NCI-H1436 (cell line): ENCODE data around the gene TCFL5.
"Not testable (repeated sequence)": the region's sequence is repeated elsewhere in the genome, so short reads cannot be mapped to it uniquely, and the experiment has no call there.

ENCODE experiments used
- DNase-seq: peaks from one replicate; lab custom pipeline; 2025; lab: John Stamatoyannopoulos, UW

The TCFL5 gene

GRCh38 chr20:62855120-62855519 is 6.5 kb downstream of the TCFL5 start:
- DNase-seq: no peak

- DNase-seq: no peak
Observed at GRCh38 chr20:62854121-62854520, 7.5 kb downstream of the TCFL5 start.

GRCh38 chr20:62853304-62853703 is 8.3 kb downstream of the TCFL5 start:
- not testable (repeated sequence) for DNase-seq

- no peak for DNase-seq
Observed at GRCh38 chr20:62852841-62853240, 8.8 kb downstream of the TCFL5 start.

GRCh38 chr20:62852196-62852595 is 9.4 kb downstream of the TCFL5 start:
- no peak for DNase-seq

GRCh38 chr20:62850333-62850974 is 11.2 kb downstream of the TCFL5 start:
- DNase-seq: no peak

- no peak for DNase-seq
Observed at GRCh38 chr20:62849431-62849830, 12.2 kb downstream of the TCFL5 start.

- not testable (repeated sequence) for DNase-seq
Observed at GRCh38 chr20:62848917-62849316, 12.7 kb downstream of the TCFL5 start.

- no peak for DNase-seq
Observed at GRCh38 chr20:62846166-62846890, 15.3 kb downstream of the TCFL5 start.

- DNase-seq: no peak
Observed at GRCh38 chr20:62845416-62846160, 16.0 kb downstream of the TCFL5 start.

- DNase-seq: no peak
Observed at GRCh38 chr20:62844182-62844581, 17.4 kb downstream of the TCFL5 start.

GRCh38 chr20:62843656-62844055 is 18.0 kb downstream of the TCFL5 start:
- DNase-seq: no peak

- no peak for DNase-seq
Observed at GRCh38 chr20:62841705-62842212, 19.9 kb downstream of the TCFL5 start.

GRCh38 chr20:62840244-62841197 is 21.1 kb downstream of the TCFL5 start:
- no peak for DNase-seq

- DNase-seq: no peak
Observed at GRCh38 chr20:62839816-62840215, 21.8 kb downstream of the TCFL5 start.

GRCh38 chr20:62839261-62839660 is 22.4 kb downstream of the TCFL5 start:
- no peak for DNase-seq

- DNase-seq: no peak
Observed at GRCh38 chr20:62838128-62838891, 23.3 kb downstream of the TCFL5 start.

- no peak for DNase-seq
Observed at GRCh38 chr20:62837790-62838127, 23.9 kb downstream of the TCFL5 start.

- no peak for DNase-seq
Observed at GRCh38 chr20:62836967-62837490, 24.6 kb downstream of the TCFL5 start.

- DNase-seq: no peak
Observed at GRCh38 chr20:62835931-62836861, 25.4 kb downstream of the TCFL5 start.
